Liver (tissue), 9 donors: ENCODE data around the gene EXOC6B. TPM values are rescaled to one million over a fixed set of nuclear protein-coding genes. Genes with fewer than 3 reads are reported as not detected.

Source experiments
- DNase-seq: peaks from one replicate; pipeline ENCODE4 v3.0.0-alpha.2; 2017; ENCODE audit warnings: low spot score
- H3K27ac ChIP-seq, 2 donors: one replicate each; pipeline ENCODE4 v1.7.0; 2013; ENCODE audit warnings: inconsistent platforms in 2 of 2, low read length in 2 of 2, control low read depth in 1 of 2, low read depth in 1 of 2, mild to moderate bottlenecking in 1 of 2
- H3K27me3 ChIP-seq, 4 donors: one replicate each; pipeline versions ENCODE4 v1.6.1 to v1.7.0; 2013; ENCODE audit warnings: low read length in 3 of 4, inconsistent platforms in 1 of 4, mild to moderate bottlenecking in 1 of 4, moderate library complexity in 1 of 4; ENCODE audit not compliant: control insufficient read depth in 4 of 4, insufficient read depth in 4 of 4
- H3K36me3 ChIP-seq, 4 donors: one replicate each; pipeline versions ENCODE4 v1.6.1 to v1.7.0; 2013; ENCODE audit warnings: low read length in 3 of 4, mild to moderate bottlenecking in 3 of 4, low read depth in 1 of 4, moderate library complexity in 1 of 4; ENCODE audit not compliant: control insufficient read depth in 4 of 4, insufficient read depth in 3 of 4
- H3K4me1 ChIP-seq, 4 donors: one replicate each; pipeline versions ENCODE4 v1.6.1 to v1.7.0; 2013; ENCODE audit warnings: low read length in 3 of 4, mild to moderate bottlenecking in 3 of 4, moderate library complexity in 1 of 4; ENCODE audit not compliant: control insufficient read depth in 4 of 4, insufficient read depth in 4 of 4
- H3K4me3 ChIP-seq, 3 donors: one replicate each; pipeline versions ENCODE4 v1.6.1 to v1.7.0; 2013; ENCODE audit warnings: low read length in 3 of 3, control low read depth in 1 of 3, low read depth in 1 of 3, mild to moderate bottlenecking in 1 of 3
- H3K9ac ChIP-seq, 2 donors: one replicate each; pipeline ENCODE4 v1.7.0; 2013; ENCODE audit warnings: low read length in 2 of 2, mild to moderate bottlenecking in 2 of 2, moderate library complexity in 2 of 2, control low read depth in 1 of 2, low read depth in 1 of 2
- H3K9me3 ChIP-seq, 4 donors: one replicate each; pipeline versions ENCODE4 v1.6.1 to v1.7.0; 2013; ENCODE audit warnings: low read length in 3 of 4; ENCODE audit not compliant: control insufficient read depth in 4 of 4
- ATF3 ChIP-seq: IDR thresholded peaks from 2 replicates; pipeline ENCODE4 v1.6.1; 2016; ENCODE audit warnings: antibody characterized with exemption
- EGR1 ChIP-seq, 2 donors: IDR thresholded peaks; 2 replicates each; pipeline ENCODE4 v1.6.1; 2016 to 2018; ENCODE audit warnings: antibody characterized with exemption in 2 of 2, low read depth in 2 of 2
- FOXA2 ChIP-seq: IDR thresholded peaks from 2 replicates; pipeline ENCODE4 v1.6.1; 2016; ENCODE audit warnings: antibody characterized with exemption
- GABPA ChIP-seq, 2 donors: IDR thresholded peaks in 1 of 2; conservative IDR thresholded peaks in 1 of 2; 2 replicates each; pipeline ENCODE4 v1.6.1; 2016; ENCODE audit warnings: antibody characterized with exemption in 2 of 2, mild to moderate bottlenecking in 1 of 2, moderate library complexity in 1 of 2
- HNF4A ChIP-seq, 2 donors: conservative IDR thresholded peaks; 2 replicates each; pipeline ENCODE4 v1.6.1; 2016; ENCODE audit warnings: antibody characterized with exemption in 2 of 2, mild to moderate bottlenecking in 2 of 2
- HNF4G ChIP-seq: IDR thresholded peaks from 2 replicates; pipeline ENCODE4 v1.6.1; 2016; ENCODE audit warnings: antibody characterized with exemption
- JUND ChIP-seq, 2 donors: IDR thresholded peaks; 2 replicates each; pipeline ENCODE4 v1.6.1; 2016; ENCODE audit warnings: antibody characterized with exemption in 2 of 2
- NR2F2 ChIP-seq: IDR thresholded peaks from 2 replicates; pipeline ENCODE4 v1.6.1; 2016; ENCODE audit warnings: antibody characterized with exemption
- RAD21 ChIP-seq, 2 donors: IDR thresholded peaks; 2 replicates each; pipeline ENCODE4 v1.6.1; 2016; ENCODE audit warnings: antibody characterized with exemption in 2 of 2, mild to moderate bottlenecking in 2 of 2
- RXRA ChIP-seq, 2 donors: IDR thresholded peaks; 2 replicates each; pipeline ENCODE4 v1.6.1; 2017 to 2018; ENCODE audit warnings: antibody characterized with exemption in 2 of 2, mild to moderate bottlenecking in 1 of 2
- SP1 ChIP-seq: IDR thresholded peaks from 2 replicates; pipeline ENCODE4 v1.6.1; 2018; ENCODE audit warnings: antibody characterized with exemption, mild to moderate bottlenecking
- TAF1 ChIP-seq: conservative IDR thresholded peaks from 2 replicates; pipeline ENCODE4 v1.6.1; 2016; ENCODE audit warnings: antibody characterized with exemption, mild to moderate bottlenecking
- YY1 ChIP-seq: IDR thresholded peaks from 2 replicates; pipeline ENCODE4 v1.6.1; 2016; ENCODE audit warnings: antibody characterized with exemption, mild to moderate bottlenecking
- WGBS: extraction: QIAGEN DNeasy Blood & Tissue Kit; methylation state at CpG from one replicate; pipeline ENCODE4 v1.1.7; 2013; 5-methylcytosine and 5-hydroxymethylcytosine counted together
- polyA plus RNA-seq, 2 donors: library from polyadenylated mRNA; stranded (reverse) in 1 of 2; unstranded in 1 of 2; fragments of 200-250 nt in 1 of 2; fragments of >200 nt in 1 of 2; fragmentation: Nextera tagmentation in 1 of 2; extraction: Ambion mirVana in 1 of 2; gene quantifications; one replicate each; pipeline versions ENCODE4 v1.2.1 to v1.2.3, GENCODE V29; 2013 to 2015
- total RNA-seq, 2 donors: library from RNA; depleted of rRNA; stranded (reverse); fragments of >200 nt; gene quantifications; one replicate each; pipeline ENCODE4 v1.2.3, GENCODE V29; 2014
- TF ChIP-seq, protein P1 (sequence below): IDR thresholded peaks from 2 replicates; pipeline ENCODE4 v1.6.1; 2016; ENCODE audit warnings: antibody characterized with exemption
- TF ChIP-seq, protein P2 (sequence below): IDR thresholded peaks from 2 replicates; pipeline ENCODE4 v1.6.1; 2016; ENCODE audit warnings: antibody characterized with exemption
- TF ChIP-seq, protein P3 (sequence below): IDR thresholded peaks from 2 replicates; pipeline ENCODE4 v1.6.1; 2016; ENCODE audit warnings: antibody characterized with exemption, mild to moderate bottlenecking
- TF ChIP-seq, protein P4 (sequence below): fragments of 150-350 bp; IDR thresholded peaks from 2 replicates; pipeline ENCODE4 v1.5.1; 2017; ENCODE audit warnings: improper control_type of control experiment, low read depth, low read length; ENCODE audit not compliant: missing input control
- donor health status: healthy.
- donor health status: healthy.
- donor health status: healthy.
- donor health status: healthy.
- donor health status: healthy.

The EXOC6B gene
- total and polyA plus RNA-seq, 4 donors: 1.7 to 9.5 (median 5.5) TPM

DNA sequence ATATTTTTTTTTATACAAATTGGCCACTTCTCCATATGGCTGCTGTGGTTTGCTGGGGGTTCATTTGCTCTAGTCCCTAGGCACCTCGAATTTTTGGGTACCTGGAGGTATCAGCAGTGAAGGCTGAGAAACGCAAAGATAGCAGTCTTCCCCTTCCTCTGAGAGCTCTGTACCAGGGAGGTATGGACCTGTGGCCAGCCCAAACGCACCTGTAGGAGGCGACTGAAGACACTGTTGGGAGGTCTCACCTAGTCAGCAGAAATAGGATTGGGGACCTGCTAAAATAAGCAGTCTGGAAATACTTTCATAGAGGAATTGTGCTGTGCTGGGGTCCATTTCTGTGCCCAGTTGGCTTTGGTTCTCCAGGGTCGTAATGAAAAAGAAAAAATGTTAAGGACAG, 385.9 kb downstream of the EXOC6B start:
- Histone ChIP-seq H3K36me3 (no peaks in the 10 kb centered on the region), H3K27me3 (no peaks in the 10 kb centered on the region), H3K9ac (no peak overlapping the region), H3K4me1 (no peaks in the 10 kb centered on the region), H3K9me3 (no peaks in the 10 kb centered on the region), H3K27ac (no peak overlapping the region), H3K4me3 (no peak overlapping the region)
- 89% methylated on average over 5 of the region's 5 CpGs for WGBS
- DNase-seq: no peak
- TF ChIP-seq RAD21 (IDR thresholded peaks at IDR 0.05): no peak

DNA sequence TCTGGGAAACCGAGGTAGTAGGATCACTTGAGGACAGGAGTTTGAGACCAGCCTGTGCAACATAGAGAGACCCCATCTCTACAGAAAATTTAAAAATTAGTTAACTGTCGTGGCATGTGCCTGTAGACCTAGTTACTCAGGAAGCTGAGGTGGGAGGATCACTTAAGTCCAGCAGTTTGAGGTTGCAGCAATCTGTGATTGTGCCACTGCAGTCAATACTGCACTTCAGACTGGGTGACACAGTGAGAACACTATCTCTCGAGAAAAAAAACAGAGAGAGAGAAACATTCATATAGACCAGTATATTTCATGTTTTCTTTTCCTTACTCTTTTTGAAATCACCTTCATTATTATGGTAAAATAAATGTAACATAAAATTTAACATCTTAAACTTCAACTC, 387.5 kb downstream of the EXOC6B start:
- Histone ChIP-seq H3K9me3 (no peaks in the 10 kb centered on the region), H3K4me3 (no peak overlapping the region), H3K27me3 (no peaks in the 10 kb centered on the region), H3K4me1 (no peaks in the 10 kb centered on the region), H3K36me3 (no peaks in the 10 kb centered on the region), H3K27ac (no peak overlapping the region), H3K9ac (no peak overlapping the region)
- no peak for DNase-seq
- WGBS: 59% methylated on average over 3 of the region's 3 CpGs
- no peak for TF ChIP-seq NR2F2
- TF ChIP-seq, protein P1, sequence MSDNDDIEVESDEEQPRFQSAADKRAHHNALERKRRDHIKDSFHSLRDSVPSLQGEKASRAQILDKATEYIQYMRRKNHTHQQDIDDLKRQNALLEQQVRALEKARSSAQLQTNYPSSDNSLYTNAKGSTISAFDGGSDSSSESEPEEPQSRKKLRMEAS: no peak
- TF ChIP-seq, protein P2, sequence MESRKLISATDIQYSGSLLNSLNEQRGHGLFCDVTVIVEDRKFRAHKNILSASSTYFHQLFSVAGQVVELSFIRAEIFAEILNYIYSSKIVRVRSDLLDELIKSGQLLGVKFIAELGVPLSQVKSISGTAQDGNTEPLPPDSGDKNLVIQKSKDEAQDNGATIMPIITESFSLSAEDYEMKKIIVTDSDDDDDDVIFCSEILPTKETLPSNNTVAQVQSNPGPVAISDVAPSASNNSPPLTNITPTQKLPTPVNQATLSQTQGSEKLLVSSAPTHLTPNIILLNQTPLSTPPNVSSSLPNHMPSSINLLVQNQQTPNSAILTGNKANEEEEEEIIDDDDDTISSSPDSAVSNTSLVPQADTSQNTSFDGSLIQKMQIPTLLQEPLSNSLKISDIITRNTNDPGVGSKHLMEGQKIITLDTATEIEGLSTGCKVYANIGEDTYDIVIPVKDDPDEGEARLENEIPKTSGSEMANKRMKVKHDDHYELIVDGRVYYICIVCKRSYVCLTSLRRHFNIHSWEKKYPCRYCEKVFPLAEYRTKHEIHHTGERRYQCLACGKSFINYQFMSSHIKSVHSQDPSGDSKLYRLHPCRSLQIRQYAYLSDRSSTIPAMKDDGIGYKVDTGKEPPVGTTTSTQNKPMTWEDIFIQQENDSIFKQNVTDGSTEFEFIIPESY: no peak
- TF ChIP-seq TAF1: no peak
- TF ChIP-seq EGR1 (IDR thresholded peaks at IDR 0.05; ENCODE audit: low read depth in 2 of 2): no peak
- TF ChIP-seq, protein P3, sequence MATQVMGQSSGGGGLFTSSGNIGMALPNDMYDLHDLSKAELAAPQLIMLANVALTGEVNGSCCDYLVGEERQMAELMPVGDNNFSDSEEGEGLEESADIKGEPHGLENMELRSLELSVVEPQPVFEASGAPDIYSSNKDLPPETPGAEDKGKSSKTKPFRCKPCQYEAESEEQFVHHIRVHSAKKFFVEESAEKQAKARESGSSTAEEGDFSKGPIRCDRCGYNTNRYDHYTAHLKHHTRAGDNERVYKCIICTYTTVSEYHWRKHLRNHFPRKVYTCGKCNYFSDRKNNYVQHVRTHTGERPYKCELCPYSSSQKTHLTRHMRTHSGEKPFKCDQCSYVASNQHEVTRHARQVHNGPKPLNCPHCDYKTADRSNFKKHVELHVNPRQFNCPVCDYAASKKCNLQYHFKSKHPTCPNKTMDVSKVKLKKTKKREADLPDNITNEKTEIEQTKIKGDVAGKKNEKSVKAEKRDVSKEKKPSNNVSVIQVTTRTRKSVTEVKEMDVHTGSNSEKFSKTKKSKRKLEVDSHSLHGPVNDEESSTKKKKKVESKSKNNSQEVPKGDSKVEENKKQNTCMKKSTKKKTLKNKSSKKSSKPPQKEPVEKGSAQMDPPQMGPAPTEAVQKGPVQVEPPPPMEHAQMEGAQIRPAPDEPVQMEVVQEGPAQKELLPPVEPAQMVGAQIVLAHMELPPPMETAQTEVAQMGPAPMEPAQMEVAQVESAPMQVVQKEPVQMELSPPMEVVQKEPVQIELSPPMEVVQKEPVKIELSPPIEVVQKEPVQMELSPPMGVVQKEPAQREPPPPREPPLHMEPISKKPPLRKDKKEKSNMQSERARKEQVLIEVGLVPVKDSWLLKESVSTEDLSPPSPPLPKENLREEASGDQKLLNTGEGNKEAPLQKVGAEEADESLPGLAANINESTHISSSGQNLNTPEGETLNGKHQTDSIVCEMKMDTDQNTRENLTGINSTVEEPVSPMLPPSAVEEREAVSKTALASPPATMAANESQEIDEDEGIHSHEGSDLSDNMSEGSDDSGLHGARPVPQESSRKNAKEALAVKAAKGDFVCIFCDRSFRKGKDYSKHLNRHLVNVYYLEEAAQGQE: no peak
- no peak for TF ChIP-seq JUND (IDR thresholded peaks at IDR 0.05)
- TF ChIP-seq HNF4A (conservative IDR thresholded peaks at IDR 0.05): peak; percentile 68 to 82
- TF ChIP-seq SP1: no peak
- TF ChIP-seq RXRA (IDR thresholded peaks at IDR 0.05): peak; percentile 14 to 41
- TF ChIP-seq, protein P4, sequence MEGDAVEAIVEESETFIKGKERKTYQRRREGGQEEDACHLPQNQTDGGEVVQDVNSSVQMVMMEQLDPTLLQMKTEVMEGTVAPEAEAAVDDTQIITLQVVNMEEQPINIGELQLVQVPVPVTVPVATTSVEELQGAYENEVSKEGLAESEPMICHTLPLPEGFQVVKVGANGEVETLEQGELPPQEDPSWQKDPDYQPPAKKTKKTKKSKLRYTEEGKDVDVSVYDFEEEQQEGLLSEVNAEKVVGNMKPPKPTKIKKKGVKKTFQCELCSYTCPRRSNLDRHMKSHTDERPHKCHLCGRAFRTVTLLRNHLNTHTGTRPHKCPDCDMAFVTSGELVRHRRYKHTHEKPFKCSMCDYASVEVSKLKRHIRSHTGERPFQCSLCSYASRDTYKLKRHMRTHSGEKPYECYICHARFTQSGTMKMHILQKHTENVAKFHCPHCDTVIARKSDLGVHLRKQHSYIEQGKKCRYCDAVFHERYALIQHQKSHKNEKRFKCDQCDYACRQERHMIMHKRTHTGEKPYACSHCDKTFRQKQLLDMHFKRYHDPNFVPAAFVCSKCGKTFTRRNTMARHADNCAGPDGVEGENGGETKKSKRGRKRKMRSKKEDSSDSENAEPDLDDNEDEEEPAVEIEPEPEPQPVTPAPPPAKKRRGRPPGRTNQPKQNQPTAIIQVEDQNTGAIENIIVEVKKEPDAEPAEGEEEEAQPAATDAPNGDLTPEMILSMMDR: no peak
- TF ChIP-seq FOXA2: no peak
- no peak for TF ChIP-seq ATF3
- TF ChIP-seq RAD21 (IDR thresholded peaks at IDR 0.05): no peak
- no peak for TF ChIP-seq GABPA (IDR thresholded peaks at IDR 0.05 in 1 of 2, conservative IDR thresholded peaks at IDR 0.05 in 1 of 2)
- no peak for TF ChIP-seq HNF4G
- TF ChIP-seq YY1: no peak
